PC-9 (cell line): Measurements from ENCODE around the gene ARHGAP18.

Experiments used
- CTCF ChIP-seq: fragments of 200-600 bp; sonication (generic); conservative IDR thresholded peaks from 2 replicates; pipeline ENCODE4 v1.6.1; 2017; ENCODE audit warnings: mixed run types, antibody characterized with exemption, mild to moderate bottlenecking, moderate library complexity
- EZH2 ChIP-seq: fragments of 200-600 bp; sonication (generic); IDR thresholded peaks from 2 replicates; pipeline ENCODE4 v1.8.0; 2017; ENCODE audit warnings: antibody characterized with exemption, low read depth

GRCh38 chr6:129751384-129751783, 41.4 kb upstream of the ARHGAP18 start:
- TF ChIP-seq CTCF, result no peak
- no peak for TF ChIP-seq EZH2
